DMS114 treated with DMSO at 0.1 percent for 48 hours (cell line): ENCODE measurements around the gene COA7.
"Not testable (repeated sequence)": the region's sequence is repeated elsewhere in the genome, so short reads cannot be mapped to it uniquely, and the experiment has no call there.

Experiments used
- DNase-seq: peaks from one replicate; lab custom pipeline; 2025; ENCODE audit not compliant: unreplicated experiment; lab: John Stamatoyannopoulos, UW

The COA7 gene

GRCh38 chr1:52697795-52698674 lies at the start of gene COA7:
Gene COA7, minus strand, starts transcription at chr1:52698347. Its CDS starts 21 bp downstream, at chr1:52698326.
- DNase-seq, result peak; percentile 74

DNA sequence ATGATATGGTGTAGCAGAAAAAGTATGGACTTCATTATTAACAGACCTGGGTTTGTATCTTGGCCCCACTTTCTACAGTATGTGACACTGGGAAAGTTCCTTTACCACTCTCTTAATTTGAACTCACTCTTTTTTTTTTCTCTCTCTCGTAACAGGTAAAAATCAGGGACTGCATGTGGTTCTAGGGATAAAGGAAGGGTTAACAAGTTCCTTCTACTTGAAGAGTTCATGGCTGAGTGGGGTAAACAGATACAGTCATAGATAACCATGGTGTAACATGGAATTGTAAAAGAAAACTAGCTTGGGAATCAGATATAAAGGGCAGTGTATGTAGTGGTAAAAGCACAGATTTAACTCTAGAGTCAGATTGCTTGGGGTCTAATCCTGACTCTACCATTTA lies 49.3 kb upstream of the COA7 start:
- DNase-seq, result no peak

GRCh38 chr1:52746189-52746588 lies 48.0 kb upstream of the COA7 start:
- DNase-seq, result no peak

GRCh38 chr1:52741259-52741658 lies 43.1 kb upstream of the COA7 start:
- DNase-seq, result no peak

GRCh38 chr1:52739699-52740467 lies 41.7 kb upstream of the COA7 start:
- DNase-seq, result no peak

GRCh38 chr1:52738893-52739292 lies 40.7 kb upstream of the COA7 start:
- DNase-seq, result no peak

- DNase-seq, result no peak
These were observed 40.0 kb upstream of the COA7 start for GRCh38 chr1:52738148-52738547.

- DNase-seq, result not testable (repeated sequence)
These were observed 37.2 kb upstream of the COA7 start for GRCh38 chr1:52735371-52735770.

- DNase-seq, result no peak
These were observed 35.2 kb upstream of the COA7 start for GRCh38 chr1:52733368-52733767.

GRCh38 chr1:52727956-52728656 lies 30.0 kb upstream of the COA7 start:
- no peak for DNase-seq

- no peak for DNase-seq
These were observed 29.0 kb upstream of the COA7 start for GRCh38 chr1:52727114-52727586.

DNA sequence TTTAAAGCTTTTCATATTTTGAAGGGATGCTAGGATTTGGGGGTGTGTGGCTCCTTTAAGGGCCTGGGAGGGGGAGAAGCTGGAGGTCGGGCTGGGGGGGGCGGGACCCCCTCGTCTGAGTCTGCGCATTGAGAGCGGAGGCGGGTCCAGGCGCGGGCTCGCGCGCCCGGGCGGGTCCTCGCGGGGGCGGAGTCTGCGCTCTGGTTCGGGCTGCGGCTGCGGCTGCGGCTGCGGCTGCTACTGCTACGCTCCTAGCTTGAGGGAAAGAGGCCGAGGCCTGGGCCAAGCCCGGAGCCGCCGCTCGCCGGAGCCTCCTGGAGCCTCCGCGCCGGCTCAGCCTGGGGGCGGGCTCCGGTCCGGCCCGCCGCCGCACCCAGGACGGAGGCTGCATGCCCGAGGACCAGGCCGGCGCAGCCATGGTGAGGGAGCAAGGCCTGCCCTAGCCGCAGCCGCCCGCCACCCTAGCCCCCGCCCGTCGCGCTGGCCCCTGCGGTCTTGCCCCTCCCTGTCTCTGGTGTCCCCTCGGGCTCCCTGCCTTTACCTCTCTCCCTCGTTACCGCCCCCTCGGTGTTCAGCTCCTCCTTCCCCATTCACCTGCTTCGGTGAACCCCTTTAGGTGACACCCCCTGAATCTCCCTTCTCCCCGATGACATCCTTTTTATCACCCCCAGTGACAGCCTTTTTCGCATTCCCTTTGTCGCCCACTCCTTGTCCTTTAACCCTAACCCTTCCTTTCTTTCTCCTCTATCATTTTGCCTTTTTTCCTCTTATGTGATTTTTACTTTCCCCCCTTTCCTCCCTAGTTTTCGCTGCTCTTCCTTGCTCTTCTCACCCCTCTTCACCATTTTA lies 28.3 kb upstream of the COA7 start, which contains the start of gene ZYG11B:
Gene ZYG11B, plus strand, starts transcription at position 189 of the 849 bp plus-strand sequence. Its CDS starts 201 bp downstream, at position 390.
- peak; percentile 84 for DNase-seq

DNA sequence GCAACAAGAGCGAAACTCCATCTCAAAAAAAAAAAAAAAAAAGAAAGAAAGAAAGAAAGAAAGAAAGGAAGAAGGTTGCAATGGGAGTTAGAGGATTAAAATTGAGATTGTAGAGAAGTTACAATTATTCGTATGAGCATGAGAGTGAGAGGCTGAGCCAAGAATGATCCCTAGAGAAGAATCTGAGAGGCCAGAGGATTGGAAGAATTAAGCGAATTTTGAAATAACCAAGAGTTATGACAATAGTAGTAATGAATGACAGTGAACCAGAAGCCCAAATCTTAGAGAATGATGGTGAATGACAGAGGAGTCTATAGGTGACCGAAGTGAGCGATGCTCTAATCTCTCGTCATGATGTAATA lies 27.7 kb upstream of the COA7 start:
- DNase-seq, result no peak

DNA sequence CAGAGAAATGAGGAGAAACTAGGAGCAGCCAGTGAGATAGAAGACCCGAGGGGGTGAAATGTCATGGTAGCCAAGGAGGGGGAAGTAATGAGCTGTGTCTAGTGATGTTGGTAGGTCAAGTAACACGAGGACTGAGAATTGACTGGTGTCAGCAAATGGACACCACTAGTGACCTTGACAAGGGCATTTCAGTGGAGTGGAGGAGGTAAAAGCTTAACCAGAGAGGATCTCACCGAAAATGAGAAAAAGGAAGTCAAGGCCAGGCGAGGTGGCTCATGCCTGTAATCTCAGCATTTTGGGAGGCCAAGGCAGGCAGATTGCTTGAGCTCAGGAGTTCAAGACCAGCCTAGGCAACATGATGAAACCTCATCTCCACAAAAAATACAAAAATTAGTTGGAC lies 25.1 kb upstream of the COA7 start:
- DNase-seq, result no peak

DNA sequence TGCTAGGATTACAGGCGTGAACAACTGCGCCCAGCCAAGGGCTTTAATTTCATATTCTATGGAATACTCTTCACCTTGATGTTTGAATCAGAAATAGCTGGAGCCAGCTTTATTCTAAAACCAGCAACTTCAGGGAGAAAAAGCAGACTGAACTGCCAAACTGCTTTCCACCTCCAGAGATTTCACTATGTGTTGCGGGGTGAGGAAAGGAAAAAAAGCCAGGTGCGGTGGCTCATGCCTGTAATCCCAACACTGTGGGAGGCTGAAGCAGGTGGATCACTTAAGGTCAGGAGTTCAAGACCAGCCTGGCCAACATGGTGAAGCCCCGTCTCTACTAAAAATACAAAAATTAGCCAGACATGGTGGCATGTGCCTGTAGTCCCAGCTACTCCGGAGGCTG lies 17.1 kb upstream of the COA7 start:
- DNase-seq, result not testable (repeated sequence)

GRCh38 chr1:52713590-52713989 lies 15.4 kb upstream of the COA7 start:
- no peak for DNase-seq

- no peak for DNase-seq
These were observed 10.9 kb upstream of the COA7 start for GRCh38 chr1:52709016-52709415.

GRCh38 chr1:52707927-52708655 lies 9.9 kb upstream of the COA7 start:
- DNase-seq, result no peak
